HepG2 (cell line): ENCODE measurements around the gene CACNA1D. TPM values are rescaled to one million over a fixed set of nuclear protein-coding genes. Genes with fewer than 3 reads are reported as not detected.

Source experiments
- ATAC-seq: fragments of 200-7000 bp; cut with Tn5 transposase; 3 replicates; pipeline ENCODE4 v1.9.1; 2020; ENCODE audit warnings: mild to moderate bottlenecking, moderate library complexity
- BruUV-seq: library from RNA; stranded (reverse); fragments of 400-500 nt; replicated peaks from 2 replicates; lab custom pipeline; 2021; lab: Mats Ljungman, UMichigan
- CTCF ChIA-PET: fragments of 300-600 bp; formaldehyde crosslinking; extraction: SDS; loops from one replicate; lab custom pipeline; 2021; ENCODE audit warnings: low total read pairs, inconsistent platforms, low intra/inter-chr PET ratio; lab: Yijun Ruan, JAX
- POLR2A ChIA-PET: fragments of 350-600 bp; sonication (Branson Sonifier 250); formaldehyde crosslinking; loops from one replicate; lab custom pipeline; 2020; ENCODE audit warnings: antibody characterized with exemption, inconsistent platforms; lab: Yijun Ruan, JAX
- DNase-seq: peaks from one replicate; pipeline ENCODE4 v3.0.0-alpha.2; 2015; ENCODE audit warnings: low spot score
- FAIRE-seq: peaks from 3 replicates; lab custom pipeline; 2011; peaks lifted over from hg19 to GRCh38; lab: Jason Lieb, UNC
- H2AFZ ChIP-seq: one replicate; pipeline ENCODE4 v1.6.1; 2011; ENCODE audit warnings: low read length, inconsistent platforms
- H3K27ac ChIP-seq: fragments of 300-600 bp; 3 replicates; pipeline ENCODE4 v1.8.0; 2011; ENCODE audit warnings: mixed run types, mild to moderate bottlenecking, mixed read lengths, low read length, inconsistent platforms; ENCODE audit not compliant: insufficient read depth; ENCODE audit errors: extremely low read length
- H3K27me3 ChIP-seq, 2 experiments: fragments of 200-600 bp in 1 of 2; 2 replicates in 1 of 2; 3 replicates in 1 of 2; pipeline versions ENCODE4 v1.6.0 to v1.8.0; 2011; ENCODE audit warnings: low read length in 2 of 2, mild to moderate bottlenecking in 2 of 2, moderate library complexity in 2 of 2, inconsistent platforms in 1 of 2; ENCODE audit not compliant: insufficient read depth in 2 of 2, control insufficient read depth in 1 of 2
- H3K36me3 ChIP-seq, 2 experiments: fragments of 200-600 bp in 1 of 2; replicated peaks in 1 of 2; 2 replicates in 1 of 2; 3 replicates in 1 of 2; pipeline versions ENCODE4 v1.5.1 to v1.8.0; 2011; ENCODE audit warnings: low read length in 2 of 2, inconsistent platforms in 1 of 2; ENCODE audit not compliant: insufficient read depth in 2 of 2, control insufficient read depth in 1 of 2
- H3K4me1 ChIP-seq: 2 replicates; pipeline ENCODE4 v1.5.1; 2012; ENCODE audit warnings: low read length, inconsistent platforms; ENCODE audit not compliant: insufficient read depth
- H3K4me2 ChIP-seq: 2 replicates; pipeline ENCODE4 v1.6.0; 2011; ENCODE audit warnings: low read depth, low read length, inconsistent platforms
- H3K4me3 ChIP-seq, 3 experiments: fragments of 200-600 bp in 1 of 3; sonication (generic), shearing (Covaris generic) in 1 of 3; replicated peaks in 1 of 3; 2 replicates each; pipeline ENCODE4 v1.5.1; 2011 to 2016; ENCODE audit warnings: low read length in 3 of 3, inconsistent platforms in 2 of 3, low read depth in 2 of 3, mild to moderate bottlenecking in 2 of 3, control low read depth in 1 of 3, mixed read lengths in 1 of 3; ENCODE audit not compliant: insufficient read depth in 1 of 3
- H3K79me2 ChIP-seq: one replicate; pipeline ENCODE4 v1.6.1; 2011; ENCODE audit warnings: low read length, inconsistent platforms; ENCODE audit not compliant: insufficient read depth
- H3K9ac ChIP-seq: 2 replicates; pipeline ENCODE4 v1.6.0; 2011; ENCODE audit warnings: mild to moderate bottlenecking, low read depth, low read length, inconsistent platforms; ENCODE audit not compliant: insufficient read depth
- H3K9me3 ChIP-seq: 2 replicates; pipeline ENCODE4 v1.5.1; 2012; ENCODE audit warnings: mild to moderate bottlenecking, low read length
- H4K20me1 ChIP-seq: 2 replicates; pipeline ENCODE4 v1.6.0; 2011; ENCODE audit warnings: inconsistent platforms, mild to moderate bottlenecking, low read length, moderate library complexity; ENCODE audit not compliant: insufficient read depth
- ATF7-NPFF ChIP-seq: sonication (generic); formaldehyde crosslinking; IDR thresholded peaks from 2 replicates; pipeline ENCODE4 v1.8.1; 2023; ENCODE audit warnings: mild to moderate bottlenecking, low read depth, missing genetic modification reagents, moderate library complexity
- CHCHD3 ChIP-seq: sonication (generic); formaldehyde crosslinking; IDR thresholded peaks from 2 replicates; pipeline ENCODE4 v1.8.0; 2022; ENCODE audit warnings: mild to moderate bottlenecking, missing genetic modification reagents, moderate library complexity
- EZH2 ChIP-seq: conservative IDR thresholded peaks from 2 replicates; pipeline ENCODE4 v1.6.1; 2012; ENCODE audit warnings: mild to moderate bottlenecking, low read depth, low read length, moderate library complexity
- HMGA1 ChIP-seq: sonication (generic); formaldehyde crosslinking; conservative IDR thresholded peaks from 2 replicates; pipeline ENCODE4 v1.4.0; 2020; ENCODE audit warnings: missing genetic modification reagents
- HNF1B ChIP-seq: sonication (generic); formaldehyde crosslinking; IDR thresholded peaks from 2 replicates; pipeline ENCODE4 v1.5.1; 2020; ENCODE audit warnings: mild to moderate bottlenecking, moderate library complexity, missing genetic modification reagents
- MTA3 ChIP-seq: sonication (generic); formaldehyde crosslinking; IDR thresholded peaks from 2 replicates; pipeline ENCODE4 v1.4.0; 2020; ENCODE audit warnings: missing genetic modification reagents
- PCBP1 ChIP-seq: fragments of 200-400 bp; formaldehyde crosslinking; IDR thresholded peaks from 2 replicates; pipeline ENCODE4 v1.6.1; 2017; ENCODE audit warnings: mild to moderate bottlenecking, low read depth, low read length, borderline replicate concordance
- POGZ ChIP-seq: sonication (generic); formaldehyde crosslinking; IDR thresholded peaks from 2 replicates; pipeline ENCODE4 v1.4.0; 2020; ENCODE audit warnings: mild to moderate bottlenecking, missing genetic modification reagents
- RBFOX2 ChIP-seq: fragments of 200-400 bp; formaldehyde crosslinking; IDR thresholded peaks from 2 replicates; pipeline ENCODE4 v1.6.1; 2017; ENCODE audit warnings: low read depth, mild to moderate bottlenecking, low read length
- RBM39 ChIP-seq: fragments of 200-400 bp; formaldehyde crosslinking; IDR thresholded peaks from one replicate; pipeline ENCODE4 v1.6.1; 2018; ENCODE audit warnings: antibody characterized with exemption, mild to moderate bottlenecking, low read depth, low read length; ENCODE audit not compliant: poor library complexity, severe bottlenecking
- RFXAP ChIP-seq: sonication (generic); formaldehyde crosslinking; IDR thresholded peaks from 2 replicates; pipeline ENCODE4 v1.4.0; 2020; ENCODE audit warnings: missing genetic modification reagents, borderline replicate concordance
- SP5 ChIP-seq: IDR thresholded peaks from 2 replicates; pipeline ENCODE4 v1.6.1; 2016; ENCODE audit warnings: low read depth, borderline replicate concordance
- STAG1 ChIP-seq: sonication (generic); formaldehyde crosslinking; IDR thresholded peaks from 2 replicates; pipeline ENCODE4 v1.4.0; 2020; ENCODE audit warnings: missing genetic modification reagents
- U2AF2 ChIP-seq: fragments of 200-400 bp; formaldehyde crosslinking; IDR thresholded peaks from 2 replicates; pipeline ENCODE4 v1.6.1; 2017; ENCODE audit warnings: low read depth, mild to moderate bottlenecking, low read length
- ZNF567 ChIP-seq: sonication (generic); formaldehyde crosslinking; IDR thresholded peaks from 2 replicates; pipeline ENCODE4 v1.8.1; 2023; ENCODE audit warnings: mild to moderate bottlenecking, missing genetic modification reagents, borderline replicate concordance
- ZNF644 ChIP-seq: IDR thresholded peaks from 2 replicates; pipeline ENCODE4 v1.6.1; 2016; ENCODE audit warnings: low read depth
- ZNF781 ChIP-seq: sonication (generic); formaldehyde crosslinking; IDR thresholded peaks from 2 replicates; pipeline ENCODE4 v1.5.1; 2020; ENCODE audit warnings: borderline replicate concordance, mild to moderate bottlenecking, missing genetic modification reagents; ENCODE audit errors: not compliant biosample characterization
- ZNF784 ChIP-seq: sonication (generic); formaldehyde crosslinking; IDR thresholded peaks from 2 replicates; pipeline ENCODE4 v1.5.1; 2020; ENCODE audit warnings: missing genetic modification reagents, mild to moderate bottlenecking, borderline replicate concordance
- WGBS: methylation state at CpG from one replicate; pipeline ENCODE4 v1.1.6; 2017; ENCODE audit warnings: low lambda C conversion rate; 5-methylcytosine and 5-hydroxymethylcytosine counted together
- in situ Hi-C: cut with HindIII; loops from 2 replicates; pipeline ENCODE4 v1.10.0; 2017; ENCODE audit warnings: low pct_unique_long_range_greater_than_20kb; ENCODE audit not compliant: extremely low pct_ligation_motif_present
- intact Hi-C: fragments of 100-400 bp; cut with micrococcal nuclease; formaldehyde crosslinking; loops from one replicate; pipeline ENCODE4 v1.10.0; 2022; ENCODE audit not compliant: unreplicated experiment
- polyA plus RNA-seq, 8 experiments: library from polyadenylated mRNA; depleted of rRNA in 3 of 8; stranded (reverse) in 7 of 8; unstranded in 1 of 8; fragments of >200 nt; fragmentation: Illumina TruSeq in 4 of 8; extraction: Trizol in 4 of 8; gene quantifications; 2 replicates each; pipeline versions ENCODE4 v1.2.1 to v1.2.3, GENCODE V29; 2011 to 2016; ENCODE audit warnings: low read depth in 4 of 8, missing spikeins in 1 of 8, mixed read lengths in 1 of 8; ENCODE audit not compliant: insufficient read depth in 1 of 8
- total RNA-seq, 5 experiments: library from RNA; depleted of rRNA; stranded (reverse); fragments of >200 nt; fragmentation: Illumina TruSeq; extraction: Trizol; gene quantifications; 2 replicates each; pipeline ENCODE4 v1.2.3, GENCODE V29; 2016; ENCODE audit warnings: low read depth in 1 of 5
- TF ChIP-seq, protein P1 (sequence below): sonication (generic); formaldehyde crosslinking; IDR thresholded peaks from 2 replicates; pipeline ENCODE4 v1.5.0; 2020; ENCODE audit warnings: mild to moderate bottlenecking, missing genetic modification reagents, borderline replicate concordance

Gene CACNA1D
- total and polyA plus RNA-seq, 2 of the 13 experiments (the other 11 are each of a cell fraction or from before 2014, with no cell fraction given), result 0.26 to 0.38 TPM

DNA sequence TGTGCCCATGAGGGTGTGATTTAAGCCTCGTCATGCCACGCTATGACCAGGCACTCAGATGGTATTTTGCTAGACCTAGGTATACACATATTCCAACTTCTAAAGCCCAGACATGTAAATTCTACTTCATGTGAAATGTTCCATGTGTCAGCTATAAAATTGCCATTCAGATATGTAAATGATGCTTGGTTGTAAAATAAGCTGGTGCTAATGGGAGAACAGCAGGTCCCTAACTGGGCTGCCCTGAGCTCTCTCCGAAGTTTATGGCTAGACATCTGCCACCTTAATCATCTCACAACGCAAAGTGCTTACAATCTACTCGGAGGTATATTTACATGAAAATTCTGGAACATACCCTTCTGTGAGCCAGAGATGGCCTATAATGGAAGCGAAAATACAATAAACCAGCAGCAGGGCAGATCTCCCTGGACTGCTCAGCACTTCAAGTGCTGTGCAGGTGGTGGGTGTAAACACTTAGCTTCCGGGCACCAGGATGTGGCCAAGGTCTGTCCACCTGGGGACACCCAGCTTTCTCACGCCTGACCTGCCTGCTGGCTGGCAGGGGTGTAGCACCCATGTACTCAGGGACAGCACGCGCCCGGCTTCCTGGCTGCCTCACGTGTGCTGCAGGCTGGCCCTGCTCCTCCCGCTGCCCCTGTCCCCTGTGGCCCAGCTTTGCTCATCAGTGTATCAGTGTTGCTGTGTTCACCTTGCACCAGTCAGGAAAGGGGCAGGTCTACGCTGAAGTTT, 269.8 kb downstream of the CACNA1D start (continued):
- no peak for TF ChIP-seq RBFOX2
- no peak for TF ChIP-seq HNF1B (CRISPR knock-in tag)
- TF ChIP-seq, all 625 proteins: peak for 3

DNA sequence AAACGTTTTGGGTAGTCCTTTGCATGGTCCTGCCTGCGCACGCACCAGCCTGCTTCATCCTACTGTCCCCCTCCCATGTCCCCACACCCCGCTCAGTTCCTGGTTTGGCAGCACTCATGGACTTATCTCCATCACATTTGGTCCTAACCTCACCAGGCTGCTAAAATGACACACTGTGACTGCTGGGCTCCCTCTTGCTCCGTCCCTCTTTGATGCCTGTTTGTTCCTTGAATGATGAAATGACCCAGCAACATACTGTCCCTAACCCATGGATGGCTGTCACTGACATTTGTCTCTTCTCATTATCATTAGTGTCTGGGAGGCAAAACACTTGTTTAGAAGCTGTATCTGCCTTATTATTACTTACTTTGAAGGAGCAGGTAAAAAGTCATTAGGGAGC, 271.3 kb downstream of the CACNA1D start:
- no peak overlapping the region for H3K27ac ChIP-seq
- no peaks in the 10 kb centered on the region for H3K9me3 ChIP-seq
- 67% methylated on average over 5 of the region's 5 CpGs for whole genome bisulfite sequencing
- FAIRE-seq (no peak), ATAC-seq (no peak), DNase-seq (no peak)
- intact Hi-C loops (no loop called here), in situ Hi-C loops (no loop called here)
- H2AFZ ChIP-seq, result no peak overlapping the region
- no peaks in the 10 kb centered on the region for H4K20me1 ChIP-seq
- peaks cover 18% of the 10 kb centered on the region; the same call in 1 of the 2 replicates for H3K4me1 ChIP-seq
- BruUV-seq, result no TSS peak
- no peak overlapping the region for H3K4me2 ChIP-seq
- H3K9ac ChIP-seq, result no peak overlapping the region
- ChIA-PET CTCF (no interaction called here), POLR2A (interaction anchor here (0.9 kb wide), 1 partner anchor 80 kb away, joined by 3 read pairs; no protein-coding TSS in a partner anchor)
- no peaks in the 10 kb centered on the region for H3K27me3 ChIP-seq
- no peaks in the 10 kb centered on the region for H3K79me2 ChIP-seq
- no peak overlapping the region for H3K4me3 ChIP-seq
- no peaks in the 10 kb centered on the region for H3K36me3 ChIP-seq
- no peak for TF ChIP-seq MTA3 (CRISPR knock-in tag)
- no peak for TF ChIP-seq STAG1 (CRISPR knock-in tag)
- no peak for TF ChIP-seq HMGA1 (CRISPR knock-in tag)
- TF ChIP-seq ZNF781 (CRISPR knock-in tag), result no peak
- TF ChIP-seq SP5, result no peak
- no peak for TF ChIP-seq EZH2
- TF ChIP-seq RFXAP (CRISPR knock-in tag), result no peak
- TF ChIP-seq ZNF567 (CRISPR knock-in tag), result no peak
- TF ChIP-seq RBM39, result no peak
- TF ChIP-seq PCBP1, result no peak
- TF ChIP-seq CHCHD3 (CRISPR knock-in tag), result no peak
- no peak for TF ChIP-seq ZNF784 (CRISPR knock-in tag)
- TF ChIP-seq, protein P1, sequence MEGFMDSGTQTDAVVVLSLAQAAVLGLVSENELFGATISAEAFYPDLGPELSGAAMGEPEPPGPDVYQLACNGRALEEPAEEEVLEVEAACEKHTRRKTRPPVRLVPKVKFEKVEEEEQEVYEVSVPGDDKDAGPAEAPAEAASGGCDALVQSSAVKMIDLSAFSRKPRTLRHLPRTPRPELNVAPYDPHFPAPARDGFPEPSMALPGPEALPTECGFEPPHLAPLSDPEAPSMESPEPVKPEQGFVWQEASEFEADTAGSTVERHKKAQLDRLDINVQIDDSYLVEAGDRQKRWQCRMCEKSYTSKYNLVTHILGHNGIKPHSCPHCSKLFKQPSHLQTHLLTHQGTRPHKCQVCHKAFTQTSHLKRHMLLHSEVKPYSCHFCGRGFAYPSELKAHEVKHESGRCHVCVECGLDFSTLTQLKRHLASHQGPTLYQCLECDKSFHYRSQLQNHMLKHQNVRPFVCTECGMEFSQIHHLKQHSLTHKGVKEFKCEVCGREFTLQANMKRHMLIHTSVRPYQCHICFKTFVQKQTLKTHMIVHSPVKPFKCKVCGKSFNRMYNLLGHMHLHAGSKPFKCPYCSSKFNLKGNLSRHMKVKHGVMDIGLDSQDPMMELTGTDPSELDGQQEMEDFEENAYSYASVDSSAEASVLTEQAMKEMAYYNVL (CRISPR knock-in tag), result no peak
- TF ChIP-seq U2AF2, result no peak
- no peak for TF ChIP-seq POGZ (CRISPR knock-in tag)
- no peak for TF ChIP-seq ATF7-NPFF (CRISPR knock-in tag)
- TF ChIP-seq ZNF644, result no peak
